Measurements from ENCODE around the gene TH.
A peak's percentile ranks its signal among the peaks of the same experiment; 100 is the strongest.

Gene TH

GRCh38 chr11:2164861-2165555 lies 6.6 kb downstream of the TH start:
- DNase-seq (ENCODE audit: extremely low spot score, insufficient read length, low read depth) (no peak), FAIRE-seq (no peak)

GRCh38 chr11:2164081-2164480 lies 7.5 kb downstream of the TH start:
- FAIRE-seq (no peak), DNase-seq (ENCODE audit: extremely low spot score, insufficient read length, low read depth) (no peak)

GRCh38 chr11:2163428-2163978 lies 8.1 kb downstream of the TH start:
- FAIRE-seq: no peak
- DNase-seq (ENCODE audit: extremely low spot score, insufficient read length, low read depth): no peak

- FAIRE-seq (no peak), DNase-seq (ENCODE audit: extremely low spot score, insufficient read length, low read depth) (no peak)
Measured at GRCh38 chr11:2160736-2161259, 10.8 kb downstream of the TH start, which contains the start of gene INS. Gene INS, minus strand, starts transcription at chr11:2161209. Its CDS starts 238 bp downstream, at chr11:2160971.

- FAIRE-seq (no peak), DNase-seq (ENCODE audit: extremely low spot score, insufficient read length, low read depth) (no peak)
Measured at GRCh38 chr11:2159536-2160413, 11.8 kb downstream of the TH start.

- DNase-seq (ENCODE audit: extremely low spot score, insufficient read length, low read depth): no peak
- FAIRE-seq: no peak
Measured at GRCh38 chr11:2158966-2159365, 12.6 kb downstream of the TH start.

- FAIRE-seq: no peak
Measured at GRCh38 chr11:2158296-2158737, 13.3 kb downstream of the TH start.

GRCh38 chr11:2157294-2158040 lies 14.1 kb downstream of the TH start:
- DNase-seq (ENCODE audit: extremely low spot score, insufficient read length, low read depth): no peak
- no peak for FAIRE-seq

More at GRCh38 chr11:2158296-2158737, 13.3 kb downstream of the TH start:
- DNase-seq (ENCODE audit: extremely low spot score, insufficient read length, low read depth): no peak

GRCh38 chr11:2156416-2157182 lies 15.0 kb downstream of the TH start:
- FAIRE-seq: peak; percentile 79
- DNase-seq (ENCODE audit: extremely low spot score, insufficient read length, low read depth): peak; percentile 50

GRCh38 chr11:2155511-2155910 lies 16.1 kb downstream of the TH start:
- DNase-seq (ENCODE audit: extremely low spot score, insufficient read length, low read depth): no peak
- FAIRE-seq: no peak

- DNase-seq (ENCODE audit: extremely low spot score, insufficient read length, low read depth): no peak
- no peak for FAIRE-seq
Measured at GRCh38 chr11:2154889-2155288, 16.7 kb downstream of the TH start.

GRCh38 chr11:2154195-2154585 lies 17.4 kb downstream of the TH start:
- FAIRE-seq: no peak

GRCh38 chr11:2153581-2154194 lies 17.9 kb downstream of the TH start:
- DNase-seq (ENCODE audit: extremely low spot score, insufficient read length, low read depth) (no peak), FAIRE-seq (no peak)

More at GRCh38 chr11:2154195-2154585, 17.4 kb downstream of the TH start:
- DNase-seq (ENCODE audit: extremely low spot score, insufficient read length, low read depth): no peak

- DNase-seq (ENCODE audit: extremely low spot score, insufficient read length, low read depth) (peak; percentile 71), FAIRE-seq (peak; percentile 75)
Measured at GRCh38 chr11:2151500-2152257, 19.9 kb downstream of the TH start.

- FAIRE-seq: no peak
Measured at GRCh38 chr11:2149864-2150847, 21.5 kb downstream of the TH start.

GRCh38 chr11:2149460-2149859 lies 22.2 kb downstream of the TH start:
- no peak for DNase-seq (ENCODE audit: extremely low spot score, insufficient read length, low read depth)
- no peak for FAIRE-seq

More at GRCh38 chr11:2149864-2150847, 21.5 kb downstream of the TH start:
- no peak for DNase-seq (ENCODE audit: extremely low spot score, insufficient read length, low read depth)

GRCh38 chr11:2148595-2148994 lies 23.0 kb downstream of the TH start:
- FAIRE-seq (no peak), DNase-seq (ENCODE audit: extremely low spot score, insufficient read length, low read depth) (no peak)

Data from GM18507 (cell line).